HG03196 (cell line): ENCODE measurements around the gene FAM50B.

Experiments used
- ATAC-seq: cut with Tn5 transposase; IDR thresholded peaks from one replicate; pipeline ENCODE4 v1.9.1; 2021; ENCODE audit not compliant: unreplicated experiment

Gene FAM50B

GRCh38 chr6:3819161-3820110, 29.7 kb upstream of the FAM50B start:
- no peak for ATAC-seq

GRCh38 chr6:3820563-3820962, 28.6 kb upstream of the FAM50B start:
- ATAC-seq = no peak

GRCh38 chr6:3822747-3823445, 26.3 kb upstream of the FAM50B start:
- no peak for ATAC-seq

- no peak for ATAC-seq
Measured at GRCh38 chr6:3823671-3824070, 25.5 kb upstream of the FAM50B start.

- ATAC-seq = no peak
Measured at GRCh38 chr6:3825331-3825831, 23.8 kb upstream of the FAM50B start.

- no peak for ATAC-seq
Measured at GRCh38 chr6:3825851-3826581, 23.2 kb upstream of the FAM50B start.

- ATAC-seq = no peak
Measured at GRCh38 chr6:3829285-3829684, 19.9 kb upstream of the FAM50B start.

GRCh38 chr6:3830806-3831205, 18.4 kb upstream of the FAM50B start:
- no peak for ATAC-seq

- no peak for ATAC-seq
Measured at GRCh38 chr6:3831761-3832530, 17.2 kb upstream of the FAM50B start.

GRCh38 chr6:3835055-3835731, 14.0 kb upstream of the FAM50B start:
- no peak for ATAC-seq

GRCh38 chr6:3835785-3836184, 13.4 kb upstream of the FAM50B start:
- ATAC-seq = no peak

GRCh38 chr6:3836566-3836965, 12.6 kb upstream of the FAM50B start:
- no peak for ATAC-seq

GRCh38 chr6:3837781-3838180, 11.4 kb upstream of the FAM50B start:
- no peak for ATAC-seq

GRCh38 chr6:3838992-3839867, 9.9 kb upstream of the FAM50B start:
- ATAC-seq = no peak

- no peak for ATAC-seq
Measured at GRCh38 chr6:3841066-3841454, 8.1 kb upstream of the FAM50B start.

GRCh38 chr6:3841711-3842565, 7.2 kb upstream of the FAM50B start:
- ATAC-seq = no peak

- no peak for ATAC-seq
Measured at GRCh38 chr6:3843379-3844096, 5.6 kb upstream of the FAM50B start.

GRCh38 chr6:3844097-3844463, 5.1 kb upstream of the FAM50B start:
- ATAC-seq = no peak
